ENCODE data around the gene FASN.

FASN gene

DNA sequence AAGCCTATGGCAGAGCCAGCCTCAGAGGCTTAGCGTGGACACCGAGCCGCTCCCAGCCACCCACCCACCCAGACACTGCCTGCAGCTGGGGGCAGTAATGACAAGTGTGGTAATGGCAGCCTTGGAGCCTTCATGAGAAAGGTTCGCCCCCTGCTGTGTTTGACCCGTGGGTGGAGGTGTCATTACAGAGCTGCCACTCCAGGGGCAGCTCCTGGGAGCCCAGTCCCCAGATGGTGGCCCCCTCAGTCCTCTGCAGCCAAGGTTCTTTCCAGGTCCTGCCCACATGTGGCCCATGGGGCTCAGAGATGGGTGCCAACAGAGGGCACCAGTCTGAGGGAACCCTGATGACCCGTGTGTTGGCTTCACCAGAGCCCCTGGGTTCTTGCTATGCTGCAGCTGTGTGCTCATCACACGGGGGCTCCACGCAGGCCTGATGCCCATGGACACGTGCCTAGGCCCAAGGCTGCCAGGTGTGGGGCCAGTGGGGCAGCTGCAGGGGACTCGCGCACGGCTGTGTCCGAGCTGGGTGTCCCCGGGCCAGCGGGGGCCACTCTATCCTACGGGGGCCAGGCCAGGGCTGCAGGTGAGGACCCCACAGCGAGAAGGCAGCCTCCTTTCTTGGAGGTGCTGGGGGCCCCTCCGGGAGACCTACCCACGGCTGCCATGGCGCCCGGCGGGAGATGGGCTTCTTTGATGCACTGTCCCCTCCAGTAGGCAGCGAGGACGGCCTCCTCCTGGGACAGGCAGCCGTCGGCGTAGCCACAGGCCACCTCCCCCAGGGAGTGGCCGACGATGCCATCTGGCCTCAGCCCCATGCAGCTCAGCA, 8.1 kb downstream of the FASN start:
- no peak for DNase-seq (ENCODE audit: low read depth in 4 of 4, low spot score in 1 of 4)

DNA sequence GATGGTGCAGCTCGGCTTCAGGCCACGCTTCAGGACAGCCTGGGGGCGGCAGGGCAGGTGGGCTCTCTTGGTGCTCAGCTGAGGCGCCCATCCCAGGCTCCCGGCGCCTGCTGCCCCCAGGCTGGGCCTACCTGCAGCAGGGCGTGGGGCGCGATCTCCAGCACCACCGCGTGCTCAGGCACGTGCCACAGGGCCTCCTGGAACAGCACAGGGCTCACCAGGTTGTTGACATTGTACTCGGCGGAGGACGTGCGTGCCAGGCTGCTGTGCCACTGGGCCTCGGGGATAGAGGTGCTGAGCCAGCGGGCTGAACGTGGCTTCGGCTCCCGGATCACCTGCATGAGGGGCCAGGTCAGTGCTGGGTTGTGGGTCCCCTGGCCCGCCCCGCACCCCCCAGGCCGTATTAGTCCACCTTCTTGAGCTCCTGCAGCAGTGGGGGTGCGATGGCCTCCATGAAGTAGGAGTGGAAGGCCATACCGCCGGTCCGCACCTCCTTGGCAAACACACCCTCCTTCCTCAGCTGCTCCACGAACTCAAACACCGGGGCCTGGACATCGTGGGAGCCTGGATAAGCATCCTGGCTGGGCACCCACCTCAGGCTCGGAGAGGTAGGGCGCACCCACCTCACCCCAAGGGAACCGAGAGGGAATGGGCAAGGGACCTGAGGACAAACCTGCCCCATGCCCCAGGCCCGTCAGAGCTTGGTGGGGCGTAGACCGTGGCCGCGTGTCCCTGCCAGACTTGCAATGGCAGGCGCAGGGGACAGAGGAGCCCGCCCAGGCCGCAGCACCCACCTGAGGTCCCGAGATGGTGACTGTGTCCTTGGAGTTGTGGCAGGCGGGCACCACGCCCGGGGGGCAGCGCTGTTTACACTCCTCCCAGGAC, 9.0 kb downstream of the FASN start:
- DNase-seq (ENCODE audit: low read depth in 4 of 4, low spot score in 1 of 4), result no peak

DNA sequence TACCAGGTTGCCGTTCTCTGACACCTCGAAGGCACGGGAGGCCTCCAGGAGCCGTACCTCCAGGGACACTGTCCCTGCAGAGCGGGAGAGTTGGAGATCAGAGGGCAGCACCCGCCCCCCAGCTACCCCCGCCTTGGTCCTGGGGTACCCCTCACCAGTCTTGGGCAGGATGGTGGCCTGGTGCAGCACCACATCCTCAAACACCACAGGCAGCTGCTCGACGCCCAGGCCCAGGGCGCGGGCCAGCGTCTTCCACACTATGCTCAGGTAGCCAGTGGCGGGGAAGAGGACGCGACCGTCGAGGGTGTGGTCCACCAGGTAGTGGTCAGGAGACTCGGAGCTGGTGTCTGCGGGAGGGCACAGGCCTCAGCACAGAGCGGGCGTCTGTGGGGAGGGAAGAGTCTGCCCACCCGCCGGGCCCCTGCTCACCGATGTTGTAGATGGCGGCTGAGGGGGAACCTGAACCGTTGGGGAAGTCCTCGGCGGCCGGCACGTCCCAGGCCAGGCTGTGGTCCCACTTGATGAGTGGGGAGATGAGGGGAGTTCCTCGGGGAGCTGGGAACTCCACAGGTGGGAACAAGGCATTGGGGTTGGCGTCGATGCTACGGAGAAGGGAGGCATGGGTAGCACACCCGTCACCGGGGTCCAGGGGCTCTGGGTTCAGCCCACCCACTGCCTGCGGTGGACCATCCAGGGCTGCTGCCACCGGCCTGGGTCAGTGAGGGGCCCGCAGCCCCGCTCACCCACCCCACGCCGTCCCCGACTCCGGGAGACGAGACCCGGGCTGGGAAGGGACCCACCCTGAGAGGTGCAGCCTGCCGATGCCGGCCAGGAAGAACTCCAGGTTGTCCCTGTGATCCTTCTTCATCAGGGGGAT, 9.8 kb downstream of the FASN start:
- no peak for DNase-seq (ENCODE audit: low read depth in 4 of 4, low spot score in 1 of 4)

DNA sequence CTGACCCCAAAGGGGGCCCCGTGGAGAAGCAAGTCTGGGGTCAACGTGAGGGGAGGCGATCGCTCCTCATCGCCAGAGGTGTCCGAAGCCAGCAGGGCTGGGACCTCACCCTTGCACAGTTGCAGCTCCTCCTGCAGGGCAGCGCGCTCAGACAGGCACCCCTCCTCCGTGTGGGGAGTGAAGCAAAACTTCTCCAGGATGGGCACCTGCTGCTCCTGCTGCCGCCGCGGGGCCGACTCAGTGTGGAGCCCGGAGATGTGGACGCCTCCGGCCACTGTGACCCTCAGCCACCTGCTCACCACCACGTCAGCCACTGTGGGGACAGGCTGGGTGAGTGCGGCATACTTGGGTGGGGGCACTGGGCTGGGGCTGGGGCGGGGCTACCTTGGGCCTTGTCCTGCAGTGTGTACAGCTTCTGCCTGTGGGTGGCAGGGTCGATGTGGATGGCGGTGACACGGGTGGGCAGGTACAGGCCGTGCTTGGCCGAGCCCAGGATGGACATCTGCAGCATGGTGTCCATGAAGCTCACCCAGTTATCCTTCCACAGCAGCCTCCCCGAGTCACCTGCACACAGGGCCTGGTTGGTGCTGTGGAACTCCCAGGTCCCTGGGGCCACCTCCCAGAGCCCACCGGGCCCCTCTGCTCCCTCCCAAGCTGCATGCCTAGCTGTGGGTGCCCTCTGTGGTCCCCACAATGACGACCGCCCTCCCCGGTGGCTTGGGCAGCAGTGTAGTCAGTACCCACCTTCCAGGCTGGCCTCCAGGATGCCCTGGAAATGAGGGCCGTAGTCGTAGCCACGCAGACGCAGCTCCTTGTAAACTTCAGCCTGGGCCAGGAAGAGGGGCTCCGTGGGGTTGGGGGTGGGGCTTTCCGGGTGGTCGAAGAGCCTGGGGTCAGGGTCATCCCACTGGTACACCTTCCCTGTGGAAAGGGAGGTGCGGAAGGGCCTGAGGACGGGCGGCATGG, 10.8 kb downstream of the FASN start:
- DNase-seq (ENCODE audit: low read depth in 4 of 4, low spot score in 1 of 4), result no peak

DNA sequence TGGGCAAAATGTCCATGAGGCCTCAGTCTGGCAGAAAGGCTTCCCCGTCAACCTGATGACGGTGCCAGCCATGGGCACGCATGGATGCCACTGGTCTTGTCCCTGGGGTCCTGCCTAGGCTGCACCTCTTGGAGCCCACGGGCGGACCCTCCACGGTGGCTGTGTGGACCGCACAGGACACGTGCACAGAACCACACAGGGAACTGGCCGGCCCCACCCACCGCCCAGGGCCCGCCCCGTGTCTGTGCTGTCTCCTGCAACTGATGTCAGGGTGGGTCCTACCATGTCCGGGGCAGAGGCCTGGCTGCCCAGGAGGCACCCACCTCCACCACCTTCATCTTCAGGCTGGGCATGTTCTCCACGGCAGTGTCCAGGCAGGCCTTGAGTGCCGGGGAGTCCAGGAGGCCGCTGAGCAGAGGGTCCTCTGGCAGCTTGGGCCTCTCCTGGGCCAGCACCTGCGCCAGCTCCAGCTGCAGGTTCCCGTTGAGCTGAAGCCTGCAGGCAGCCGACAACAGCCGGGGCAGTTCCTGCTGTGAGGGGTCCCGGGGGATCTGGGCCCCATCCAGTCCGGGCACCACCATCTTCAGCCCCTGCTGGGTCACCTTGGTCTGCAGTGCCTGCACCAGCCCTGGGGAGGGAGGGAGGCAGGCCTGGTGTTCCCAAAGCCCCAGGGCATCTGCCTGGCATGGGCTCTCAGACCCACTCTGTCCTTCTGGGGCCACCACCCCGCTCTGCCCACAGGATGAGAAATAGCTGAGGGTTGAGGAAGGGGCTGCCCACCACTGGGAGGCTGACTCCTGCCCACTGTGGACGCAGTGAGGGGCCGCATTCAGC, 11.9 kb downstream of the FASN start:
- no peak for DNase-seq (ENCODE audit: low read depth in 4 of 4, low spot score in 1 of 4)

DNA sequence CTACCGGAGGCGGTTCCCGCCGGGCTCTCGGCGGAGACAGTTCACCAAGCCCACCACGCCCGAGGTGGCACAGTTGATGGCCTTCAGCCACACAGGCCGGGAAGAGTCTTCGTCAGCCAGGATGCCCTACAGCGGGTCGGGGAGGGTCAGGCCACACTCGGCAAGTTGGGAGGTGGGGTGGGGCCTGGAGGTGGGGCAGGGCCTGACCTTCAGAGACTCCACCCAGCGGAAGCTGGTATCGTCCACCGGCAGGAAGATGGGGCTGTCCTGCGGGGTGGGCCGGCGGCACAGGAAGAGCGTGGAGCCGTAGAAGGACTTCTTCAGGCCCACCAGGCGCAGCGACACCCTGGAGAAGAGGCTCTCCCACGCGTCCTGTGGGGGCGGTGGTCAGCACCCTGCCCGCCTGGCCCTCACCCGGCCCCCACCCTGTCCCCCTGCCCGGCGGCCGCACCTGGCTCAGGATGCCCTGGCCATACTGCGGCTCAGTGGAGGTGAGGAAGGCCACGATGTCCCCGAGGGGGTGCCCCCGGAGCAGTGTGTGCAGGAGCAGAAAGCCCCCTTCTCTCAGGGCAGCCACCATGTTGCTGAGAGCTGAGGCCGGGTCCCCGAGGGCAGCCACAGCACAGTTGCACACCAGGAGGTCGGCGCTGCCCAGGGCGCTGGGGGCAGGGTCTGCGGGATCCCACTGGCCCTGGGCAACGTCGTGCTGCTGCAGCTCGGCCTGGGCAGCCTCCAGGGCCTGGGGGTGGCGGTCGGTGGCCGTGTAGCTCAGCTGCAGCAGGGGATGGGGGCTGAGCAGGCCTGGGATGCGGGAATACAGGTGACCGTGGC, 12.8 kb downstream of the FASN start:
- no peak for DNase-seq (ENCODE audit: low read depth in 4 of 4, low spot score in 1 of 4)

DNA sequence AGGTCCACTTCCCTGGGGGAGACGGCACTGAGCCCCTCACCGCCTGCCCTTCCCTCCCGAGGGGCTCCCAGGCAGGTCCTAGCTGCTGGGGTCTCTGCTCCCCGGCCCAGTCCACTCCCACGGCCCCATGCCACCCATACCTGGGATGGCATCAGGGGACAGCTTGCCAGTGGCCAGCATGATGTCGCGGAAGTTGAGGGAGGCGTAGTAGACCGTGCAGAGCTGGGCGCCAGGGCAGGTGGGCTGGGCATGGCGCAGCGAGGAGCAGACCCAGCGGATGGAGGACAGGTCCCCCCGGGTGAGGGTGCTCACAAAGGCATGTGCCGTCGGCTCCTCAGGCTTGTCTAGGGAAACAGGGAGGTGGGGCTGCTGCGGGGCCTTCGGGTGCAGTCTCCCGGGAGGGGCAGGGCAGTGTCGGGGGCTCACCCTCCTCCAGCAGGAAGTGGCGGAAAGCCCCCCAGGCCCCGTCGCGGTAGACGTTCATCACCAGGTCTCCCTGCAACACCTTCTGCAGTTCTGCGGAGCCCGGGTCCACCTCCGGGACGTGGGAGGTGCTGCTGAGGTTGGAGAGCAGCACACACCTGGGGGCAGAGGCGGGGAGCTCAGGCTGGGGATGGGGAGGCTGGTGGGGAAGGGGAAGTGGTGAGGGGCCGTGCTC, 13.5 kb downstream of the FASN start:
- DNase-seq (ENCODE audit: low read depth in 4 of 4, low spot score in 1 of 4), result no peak

DNA sequence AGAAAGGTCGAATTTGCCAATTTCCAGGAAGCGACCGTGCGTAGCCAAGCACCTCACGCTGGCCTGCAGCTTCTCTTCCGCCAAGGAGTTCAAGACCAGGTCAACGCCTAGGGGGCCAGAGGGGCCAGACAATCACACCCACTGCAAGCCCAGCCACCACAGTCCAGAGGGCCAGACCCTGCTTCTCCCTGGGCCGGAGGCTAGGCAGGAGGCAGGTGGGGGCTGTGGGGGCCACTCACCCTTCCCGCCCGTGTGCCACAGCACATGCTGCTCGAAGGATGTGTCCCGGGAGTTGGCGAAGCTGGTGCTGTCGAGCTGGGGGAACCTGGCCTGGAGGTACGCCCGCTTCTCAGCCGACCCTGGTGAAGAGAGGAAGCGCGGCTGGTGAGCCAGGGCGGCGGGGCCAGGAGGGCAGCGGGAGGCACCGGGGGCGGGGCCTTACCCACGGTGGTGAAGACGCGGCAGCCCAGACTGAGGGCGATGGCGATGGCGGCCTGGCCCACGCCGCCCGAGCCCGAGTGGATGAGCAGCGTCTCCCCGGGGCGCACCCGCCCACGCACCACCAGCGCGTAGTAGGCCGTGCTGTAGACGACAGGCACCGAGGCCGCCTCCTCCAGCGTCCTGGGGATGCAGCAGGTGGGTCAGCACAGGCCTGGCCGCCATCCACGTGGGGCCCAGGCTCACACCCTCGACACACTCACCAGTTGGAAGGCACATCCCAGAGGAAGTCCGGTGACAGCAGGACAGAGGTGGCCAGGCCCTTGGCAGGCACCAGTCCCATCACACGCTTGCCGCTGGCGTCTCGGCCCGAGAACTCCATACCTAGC, 14.3 kb downstream of the FASN start:
- DNase-seq (ENCODE audit: low read depth in 4 of 4, low spot score in 1 of 4), result no peak

DNA sequence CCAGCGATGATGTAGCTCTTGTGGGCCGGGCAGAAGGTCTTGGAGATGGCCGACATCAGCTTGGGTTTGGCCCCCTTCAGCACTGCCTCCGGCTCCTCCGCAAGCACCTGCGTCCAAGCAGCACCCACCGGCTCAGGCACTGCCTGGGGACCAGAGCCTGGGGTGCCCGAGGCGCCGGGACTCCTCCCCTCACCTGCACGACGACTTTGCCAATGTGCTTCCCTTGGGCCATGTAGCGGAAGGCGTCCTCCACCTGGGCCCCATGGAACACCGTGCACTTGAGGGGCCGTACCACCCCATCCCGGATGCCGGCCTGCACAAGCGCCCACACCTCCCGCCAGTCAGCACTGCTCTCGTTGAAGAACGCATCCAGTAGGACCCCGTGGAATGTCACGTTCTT, 15.0 kb downstream of the FASN start:
- DNase-seq (ENCODE audit: low read depth in 4 of 4, low spot score in 1 of 4), result no peak

DNA sequence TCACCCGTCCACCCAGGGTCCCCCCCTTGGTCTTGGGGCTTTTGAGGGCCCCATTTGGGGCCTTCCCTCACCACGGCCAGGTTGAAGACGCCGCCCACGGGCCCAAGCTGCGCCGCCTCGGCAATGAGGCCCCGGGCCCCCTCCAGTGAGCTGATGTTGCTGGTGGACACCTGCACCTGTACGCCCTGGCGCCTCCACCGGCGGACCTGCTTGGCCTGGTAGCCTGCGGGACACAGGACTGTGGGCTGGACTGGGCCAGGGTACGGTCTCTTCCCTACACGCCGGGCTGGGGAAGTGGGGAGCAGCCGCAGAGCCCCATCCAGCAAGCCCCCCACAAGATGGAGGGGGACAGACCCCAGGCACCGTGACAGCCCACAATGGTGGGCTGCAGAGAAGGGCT, 15.6 kb downstream of the FASN start:
- no peak for DNase-seq (ENCODE audit: low read depth in 4 of 4, low spot score in 1 of 4)

DNA sequence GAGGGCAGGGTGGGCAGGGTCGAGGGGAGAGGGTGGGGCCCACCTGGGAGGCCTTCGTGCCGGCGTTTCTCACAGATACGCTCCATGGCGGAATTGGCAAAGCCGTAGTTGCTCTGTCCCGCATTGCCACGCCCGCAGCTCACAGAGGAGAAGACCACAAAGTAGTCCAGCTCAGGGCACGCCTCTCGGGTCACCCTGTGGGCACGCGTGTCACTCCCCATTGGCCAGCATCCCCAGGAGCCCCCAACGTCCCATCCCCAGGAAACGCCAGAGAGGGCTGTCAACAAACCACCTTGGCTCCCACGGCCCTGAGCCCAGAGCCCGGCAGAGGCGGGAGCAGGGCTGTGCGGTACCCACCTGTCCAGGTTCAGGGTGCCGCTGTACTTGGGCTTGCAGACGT, 16.1 kb downstream of the FASN start:
- no peak for DNase-seq (ENCODE audit: low read depth in 4 of 4, low spot score in 1 of 4)

DNA sequence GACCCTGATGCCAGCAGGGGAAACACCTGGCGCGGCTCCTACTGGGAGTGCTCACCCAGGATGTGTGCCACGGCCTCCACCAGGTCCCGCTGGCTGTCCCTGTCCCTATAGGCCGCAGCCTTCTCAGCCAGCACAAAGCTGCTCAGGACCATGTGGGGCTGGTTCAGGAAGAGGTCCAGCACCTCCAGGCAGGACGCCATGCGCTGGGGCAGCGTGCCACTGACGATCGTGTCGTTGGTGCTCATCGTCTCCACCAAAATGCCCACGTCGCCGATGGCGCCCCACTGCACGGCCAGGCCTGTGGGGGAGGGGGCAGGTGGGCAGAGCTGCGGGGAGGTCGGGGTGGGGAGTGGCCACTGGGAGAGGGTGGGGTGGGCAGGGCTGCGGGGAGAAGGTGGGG, 16.5 kb downstream of the FASN start:
- DNase-seq (ENCODE audit: low read depth in 4 of 4, low spot score in 1 of 4), result no peak

DNA sequence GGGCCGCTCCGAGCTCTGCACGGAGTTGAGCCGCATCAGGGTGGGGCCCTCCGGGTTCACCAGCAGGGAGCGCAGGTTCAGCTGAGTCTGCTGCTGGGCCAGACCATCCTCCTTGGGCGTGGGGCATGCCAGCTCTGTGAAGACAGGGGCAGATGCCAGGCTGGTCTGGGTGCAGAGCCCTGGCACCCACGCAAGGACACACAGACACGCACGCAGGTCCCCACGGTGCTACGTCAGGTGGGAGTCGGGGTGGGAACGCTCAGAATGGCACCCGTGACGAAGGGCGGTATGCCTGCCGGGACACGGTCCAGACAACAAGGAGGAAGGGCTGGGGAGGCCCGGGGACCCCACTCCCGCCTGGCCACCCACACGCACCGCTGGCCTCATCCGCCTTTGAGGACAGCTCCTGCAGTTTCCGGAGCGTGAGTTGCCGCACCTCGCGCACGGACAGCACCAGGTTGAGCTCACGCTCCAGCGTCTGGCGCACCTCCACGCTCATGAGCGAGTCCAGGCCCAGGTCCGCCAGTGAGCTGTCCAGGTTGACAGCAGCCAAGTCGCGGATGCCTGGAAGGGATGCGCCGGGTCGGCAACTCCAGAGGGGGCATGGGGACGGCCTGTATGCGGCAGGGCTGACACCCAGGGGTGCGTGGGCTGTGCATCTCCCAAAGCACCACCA, 17.1 kb downstream of the FASN start:
- DNase-seq (ENCODE audit: low read depth in 4 of 4, low spot score in 1 of 4), result no peak

DNA sequence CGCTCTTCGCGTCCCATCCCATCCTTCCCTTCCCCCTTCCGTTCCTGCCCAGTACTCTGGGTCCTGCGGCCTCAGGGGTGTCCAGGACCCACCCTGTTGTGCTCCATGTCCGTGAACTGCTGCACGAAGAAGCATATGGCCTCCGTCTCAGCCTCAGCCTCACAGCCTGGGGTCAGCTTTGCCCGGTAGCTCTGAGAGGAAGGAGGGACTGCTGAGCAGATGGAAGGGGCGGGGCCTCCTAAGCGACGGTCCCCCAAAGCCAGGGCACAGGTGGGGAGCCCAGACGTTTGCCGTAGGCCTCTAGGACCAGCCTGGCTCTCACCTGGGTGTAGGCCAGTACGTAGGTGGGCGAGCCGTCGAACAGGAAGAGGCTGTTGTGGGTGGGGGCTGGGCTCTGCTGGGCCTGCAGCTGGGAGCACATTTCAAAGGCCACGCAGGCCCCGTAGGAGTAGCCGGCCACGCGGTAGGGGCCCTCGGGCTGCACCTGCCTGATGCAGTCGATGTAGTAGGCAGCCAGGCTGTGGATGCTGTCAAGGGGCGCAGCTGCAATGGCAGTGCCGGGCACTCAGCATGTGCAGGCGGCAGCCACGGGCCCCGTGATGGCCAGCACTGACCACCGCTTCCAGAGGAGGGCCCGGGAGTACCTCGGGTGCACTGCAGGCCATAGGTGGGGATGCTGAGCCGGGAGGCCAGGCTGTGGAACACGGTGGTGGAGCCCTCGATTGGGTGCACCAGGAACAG, 17.8 kb downstream of the FASN start:
- no peak for DNase-seq (ENCODE audit: low read depth in 4 of 4, low spot score in 1 of 4)

DNA sequence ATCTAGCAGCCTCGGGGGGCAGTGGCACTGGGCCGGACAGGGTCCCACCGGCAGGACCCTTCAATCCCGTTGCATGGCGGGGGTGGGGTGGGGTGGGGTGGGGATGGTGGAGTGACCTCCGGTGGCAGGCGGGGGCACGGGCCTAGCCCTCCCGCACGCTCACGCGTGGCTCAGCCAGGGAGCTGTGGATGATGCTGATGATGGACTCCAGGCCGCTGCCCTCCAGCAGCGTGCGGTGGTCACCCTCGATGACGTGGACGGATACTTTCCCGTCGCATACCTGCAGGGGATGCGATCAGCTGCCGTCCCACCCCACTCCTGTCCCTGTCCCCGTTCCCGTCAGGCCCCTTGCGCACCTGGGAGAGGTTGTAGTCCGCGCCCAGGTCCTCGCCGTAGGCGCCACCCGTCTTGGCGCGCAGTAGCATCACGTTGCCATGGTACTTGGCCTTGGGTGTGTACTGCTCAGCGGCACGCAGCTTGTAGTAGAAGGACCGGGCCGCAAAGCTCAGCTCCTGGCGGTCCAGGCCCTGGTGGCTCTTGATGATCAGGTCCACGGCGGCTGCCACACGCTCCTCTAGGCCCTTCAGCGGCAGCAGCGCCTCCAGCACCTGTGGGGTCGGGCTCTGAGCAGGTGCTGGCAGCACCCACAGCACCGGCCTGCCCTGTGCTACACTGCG, 18.9 kb downstream of the FASN start:
- DNase-seq (ENCODE audit: low read depth in 4 of 4, low spot score in 1 of 4), result no peak

All from stimulated activated CD4-positive, alpha-beta T cell treated with anti-CD3 and anti-CD28 coated beads, Interleukin-1b, Interleukin-23, amount 100 ng/mL, for 24 hours (primary cell).